ENCODE data around the gene CAPN14.
A peak's percentile ranks its signal among the peaks of the same experiment; 100 is the strongest.

CAPN14 gene

GRCh38 chr2:31228717-31229116 is 11.4 kb upstream of the CAPN14 start:
- ATAC-seq, result no peak
- TF ChIP-seq TCF4 (CRISPR knock-in tag; IDR thresholded peaks at IDR 0.05; ENCODE audit: borderline replicate concordance), result no peak
- TF ChIP-seq ARNTL (CRISPR knock-in tag; IDR thresholded peaks at IDR 0.05; ENCODE audit: borderline replicate concordance, low read depth), result no peak
- no peak for TF ChIP-seq ISL1 (CRISPR knock-in tag; IDR thresholded peaks at IDR 0.05)
- TF ChIP-seq ZNF565 (CRISPR knock-in tag; conservative IDR thresholded peaks at IDR 0.05; ENCODE audit: low read depth), result no peak
- TF ChIP-seq GLIS3 (CRISPR knock-in tag; IDR thresholded peaks at IDR 0.05), result no peak
- no peak for TF ChIP-seq ESRRG (CRISPR knock-in tag; IDR thresholded peaks at IDR 0.05)
- TF ChIP-seq TOX (CRISPR knock-in tag; IDR thresholded peaks at IDR 0.05; ENCODE audit: borderline replicate concordance), result no peak
- no peak for TF ChIP-seq CSDC2 (CRISPR knock-in tag; IDR thresholded peaks at IDR 0.05)
- TF ChIP-seq RARB (CRISPR knock-in tag; IDR thresholded peaks at IDR 0.05), result no peak
- TF ChIP-seq ZFP30 (CRISPR knock-in tag; IDR thresholded peaks at IDR 0.05), result no peak
- TF ChIP-seq CREB5 (CRISPR knock-in tag; IDR thresholded peaks at IDR 0.05; ENCODE audit: low read depth), result no peak
- no peak for TF ChIP-seq ZFP3 (CRISPR knock-in tag; IDR thresholded peaks at IDR 0.05)
- TF ChIP-seq PPARA (CRISPR knock-in tag; IDR thresholded peaks at IDR 0.05; ENCODE audit: borderline replicate concordance), result no peak
- no peak for TF ChIP-seq OSR1 (CRISPR knock-in tag; IDR thresholded peaks at IDR 0.05)
- TF ChIP-seq ZNF8 (CRISPR knock-in tag; IDR thresholded peaks at IDR 0.05), result no peak

GRCh38 chr2:31227711-31228125 is 10.4 kb upstream of the CAPN14 start:
- no peak for ATAC-seq
- TF ChIP-seq SNAI2 (CRISPR knock-in tag; IDR thresholded peaks at IDR 0.05), result no peak
- no peak for TF ChIP-seq ZFP30 (CRISPR knock-in tag; IDR thresholded peaks at IDR 0.05)
- TF ChIP-seq ZNF8 (CRISPR knock-in tag; IDR thresholded peaks at IDR 0.05), result no peak
- no peak for TF ChIP-seq ZNF70 (CRISPR knock-in tag; IDR thresholded peaks at IDR 0.05)
- TF ChIP-seq POU6F1 (CRISPR knock-in tag; IDR thresholded peaks at IDR 0.05; ENCODE audit: borderline replicate concordance, low read depth), result no peak

GRCh38 chr2:31227110-31227509 is 9.8 kb upstream of the CAPN14 start:
- TF ChIP-seq ZFP30 (CRISPR knock-in tag; IDR thresholded peaks at IDR 0.05) (no peak), OSR1 (CRISPR knock-in tag; IDR thresholded peaks at IDR 0.05) (no peak), PPARA (CRISPR knock-in tag; IDR thresholded peaks at IDR 0.05; ENCODE audit: borderline replicate concordance) (no peak), POU6F1 (CRISPR knock-in tag; IDR thresholded peaks at IDR 0.05; ENCODE audit: borderline replicate concordance, low read depth) (no peak), BACH2 (CRISPR knock-in tag; IDR thresholded peaks at IDR 0.05; ENCODE audit: borderline replicate concordance) (no peak), ZNF8 (CRISPR knock-in tag; IDR thresholded peaks at IDR 0.05) (no peak), SNAI2 (CRISPR knock-in tag; IDR thresholded peaks at IDR 0.05) (no peak), TOX (CRISPR knock-in tag; IDR thresholded peaks at IDR 0.05; ENCODE audit: borderline replicate concordance) (no peak)
- peak; percentile 37; the same call in 2 of the 3 replicates for ATAC-seq

- no peak for ATAC-seq
- TF ChIP-seq ZFP3 (CRISPR knock-in tag; IDR thresholded peaks at IDR 0.05) (no peak), ZC3H10 (CRISPR knock-in tag; IDR thresholded peaks at IDR 0.05) (no peak), CREB5 (CRISPR knock-in tag; IDR thresholded peaks at IDR 0.05; ENCODE audit: low read depth) (no peak), BACH2 (CRISPR knock-in tag; IDR thresholded peaks at IDR 0.05; ENCODE audit: borderline replicate concordance) (no peak), ISL1 (CRISPR knock-in tag; IDR thresholded peaks at IDR 0.05) (no peak), PPARA (CRISPR knock-in tag; IDR thresholded peaks at IDR 0.05; ENCODE audit: borderline replicate concordance) (no peak), CSRNP3 (CRISPR knock-in tag; IDR thresholded peaks at IDR 0.05) (no peak), ZNF70 (CRISPR knock-in tag; IDR thresholded peaks at IDR 0.05) (no peak), TSHZ2 (CRISPR knock-in tag; IDR thresholded peaks at IDR 0.05) (no peak), RARB (CRISPR knock-in tag; IDR thresholded peaks at IDR 0.05) (no peak), GLIS3 (CRISPR knock-in tag; IDR thresholded peaks at IDR 0.05) (no peak), POU6F1 (CRISPR knock-in tag; IDR thresholded peaks at IDR 0.05; ENCODE audit: borderline replicate concordance, low read depth) (no peak)
Observed at GRCh38 chr2:31226266-31226665, 9.0 kb upstream of the CAPN14 start.
